ENCODE measurements around the gene DUSP16. TPM values are rescaled to one million over a fixed set of nuclear protein-coding genes. Genes with fewer than 3 reads are reported as not detected.
A peak's percentile ranks its signal among the peaks of the same experiment; 100 is the strongest.
"Not testable (repeated sequence)": the region's sequence is repeated elsewhere in the genome, so short reads cannot be mapped to it uniquely, and the experiment has no call there.

Gene DUSP16
- total RNA-seq, 2 experiments from 2014 or later, result 45.7 to 47.2 TPM

GRCh38 chr12:12482959-12483358 is 79.7 kb downstream of the DUSP16 start:
- DNase-seq, result no peak
- CTCF ChIA-PET, result interaction anchor here (0.6 to 1.9 kb wide), 3 partner anchors 21 to 425 kb away, joined by 3 to 5 read pairs (median 4); no protein-coding TSS in a partner anchor
- Mint-ChIP-seq H3K9me3 (no peaks in the 10 kb centered on the region), H3K27ac (peak overlapping the region; percentile 92), H3K27me3 (ENCODE audit: low read depth) (no peaks in the 10 kb centered on the region), H3K4me1 (ENCODE audit: low read depth) (peaks cover 65% of the 10 kb centered on the region), H3K36me3 (ENCODE audit: low read depth) (peaks cover 39% of the 10 kb centered on the region), H3K4me3 (peak overlapping the region; percentile 66)
- intact Hi-C loops (cut with micrococcal nuclease), result loop anchor here (1.0 to 5.0 kb wide), 6 partner anchors 20 to 234 kb away; partner anchors contain the start of gene CDKN1B

GRCh38 chr12:12482150-12482761 is 80.4 kb downstream of the DUSP16 start:
- no peaks in the 10 kb centered on the region for H3K27me3 Mint-ChIP-seq (ENCODE audit: low read depth)
- peaks cover 46% of the 10 kb centered on the region for H3K36me3 Mint-ChIP-seq (ENCODE audit: low read depth)
- peaks cover 62% of the 10 kb centered on the region for H3K4me1 Mint-ChIP-seq (ENCODE audit: low read depth)
- intact Hi-C loops (cut with micrococcal nuclease), result loop anchor here (1.0 to 5.0 kb wide), 6 partner anchors 21 to 235 kb away; partner anchors contain the start of gene CDKN1B
- DNase-seq, result peak; percentile 33
- CTCF ChIA-PET, result interaction anchor here (0.6 to 1.9 kb wide), 3 partner anchors 81 to 425 kb away, joined by 3 to 5 read pairs (median 4); partner anchors contain the start of gene DUSP16
- H3K9me3 Mint-ChIP-seq, result no peaks in the 10 kb centered on the region
- peak overlapping the region; percentile 66 for H3K4me3 Mint-ChIP-seq
- peak overlapping the region; percentile 92 for H3K27ac Mint-ChIP-seq

GRCh38 chr12:12481631-12482030 is 81.0 kb downstream of the DUSP16 start:
- CTCF ChIA-PET, result interaction anchor here (0.6 to 1.9 kb wide), 6 partner anchors 20 to 228 kb away, joined by 3 to 5 read pairs (median 4); partner anchors contain the start of gene DUSP16
- intact Hi-C loops (cut with micrococcal nuclease), result loop anchor here (1.0 to 5.0 kb wide), 7 partner anchors 20 to 236 kb away; partner anchors contain the start of gene CDKN1B
- DNase-seq, result peak; percentile 40

GRCh38 chr12:12480074-12480473 is 82.6 kb downstream of the DUSP16 start:
- Mint-ChIP-seq H3K4me3 (no peak overlapping the region), H3K36me3 (ENCODE audit: low read depth) (peaks cover 53% of the 10 kb centered on the region), H3K9me3 (no peaks in the 10 kb centered on the region), H3K27ac (peak overlapping the region; percentile 34), H3K4me1 (ENCODE audit: low read depth) (peaks cover 63% of the 10 kb centered on the region), H3K27me3 (ENCODE audit: low read depth) (no peaks in the 10 kb centered on the region)
- CTCF ChIA-PET, result interaction anchor here (1.4 to 1.5 kb wide), 2 partner anchors 38 to 103 kb away, joined by 3 to 4 read pairs; no protein-coding TSS in a partner anchor
- DNase-seq, result no peak
- intact Hi-C loops (cut with micrococcal nuclease), result loop anchor here (5.0 kb wide), 2 partner anchors 177 to 237 kb away; partner anchors contain the start of gene CDKN1B

More at GRCh38 chr12:12481631-12482030, 81.0 kb downstream of the DUSP16 start:
- Mint-ChIP-seq H3K27me3 (ENCODE audit: low read depth) (no peaks in the 10 kb centered on the region), H3K9me3 (no peaks in the 10 kb centered on the region), H3K4me3 (peak overlapping the region; percentile 15), H3K4me1 (ENCODE audit: low read depth) (peaks cover 59% of the 10 kb centered on the region), H3K27ac (peak overlapping the region; percentile 92), H3K36me3 (ENCODE audit: low read depth) (peaks cover 50% of the 10 kb centered on the region)

- no peak overlapping the region for H3K4me3 Mint-ChIP-seq
- H3K4me1 Mint-ChIP-seq (ENCODE audit: low read depth), result peaks cover 71% of the 10 kb centered on the region
- intact Hi-C loops (cut with micrococcal nuclease), result no loop called here
- no peaks in the 10 kb centered on the region for H3K9me3 Mint-ChIP-seq
- H3K27ac Mint-ChIP-seq, result peak overlapping the region; percentile 31
- no peak for DNase-seq
- H3K36me3 Mint-ChIP-seq (ENCODE audit: low read depth), result peaks cover 51% of the 10 kb centered on the region
- H3K27me3 Mint-ChIP-seq (ENCODE audit: low read depth), result no peaks in the 10 kb centered on the region
- CTCF ChIA-PET, result interaction anchor here (0.7 to 1.1 kb wide), 2 partner anchors 44 to 259 kb away, joined by 3 to 4 read pairs; no protein-coding TSS in a partner anchor
Measured at GRCh38 chr12:12477532-12477890, 85.2 kb downstream of the DUSP16 start.

- no peak for DNase-seq
- intact Hi-C loops (cut with micrococcal nuclease), result no loop called here
- Mint-ChIP-seq H3K4me1 (ENCODE audit: low read depth) (peaks cover 67% of the 10 kb centered on the region), H3K27me3 (ENCODE audit: low read depth) (no peaks in the 10 kb centered on the region), H3K36me3 (ENCODE audit: low read depth) (peaks cover 49% of the 10 kb centered on the region), H3K9me3 (no peaks in the 10 kb centered on the region), H3K4me3 (no peak overlapping the region), H3K27ac (peak overlapping the region; percentile 31)
- CTCF ChIA-PET, result interaction anchor here (0.7 to 1.6 kb wide), 5 partner anchors 15 to 260 kb away, joined by 3 to 4 read pairs (median 4); no protein-coding TSS in a partner anchor
Measured at GRCh38 chr12:12476857-12477531, 85.7 kb downstream of the DUSP16 start.

- peak overlapping the region; percentile 19 for H3K4me3 Mint-ChIP-seq
- peak overlapping the region; percentile 95 for H3K27ac Mint-ChIP-seq
- peaks cover 52% of the 10 kb centered on the region for H3K4me1 Mint-ChIP-seq (ENCODE audit: low read depth)
- DNase-seq, result peak; percentile 71
- H3K27me3 Mint-ChIP-seq (ENCODE audit: low read depth), result no peaks in the 10 kb centered on the region
- intact Hi-C loops (cut with micrococcal nuclease), result loop anchor here (1.0 to 2.0 kb wide), 7 partner anchors 9 to 98 kb away; partner anchors contain the start of gene DUSP16
- CTCF ChIA-PET, result interaction anchor here (0.5 to 1.6 kb wide), 6 partner anchors 13 to 325 kb away, joined by 3 to 4 read pairs (median 3); no protein-coding TSS in a partner anchor
- H3K36me3 Mint-ChIP-seq (ENCODE audit: low read depth), result peaks cover 57% of the 10 kb centered on the region
- H3K9me3 Mint-ChIP-seq, result no peaks in the 10 kb centered on the region
Measured at GRCh38 chr12:12474931-12475795, 87.5 kb downstream of the DUSP16 start.

GRCh38 chr12:12474471-12474928 is 88.2 kb downstream of the DUSP16 start:
- Mint-ChIP-seq H3K4me1 (ENCODE audit: low read depth) (peaks cover 46% of the 10 kb centered on the region), H3K9me3 (no peaks in the 10 kb centered on the region), H3K36me3 (ENCODE audit: low read depth) (peaks cover 56% of the 10 kb centered on the region), H3K27ac (peak overlapping the region; percentile 95), H3K27me3 (ENCODE audit: low read depth) (no peaks in the 10 kb centered on the region), H3K4me3 (no peak overlapping the region)
- CTCF ChIA-PET, result interaction anchor here (0.8 to 1.5 kb wide), 3 partner anchors 18 to 98 kb away, joined by 3 to 5 read pairs (median 3); no protein-coding TSS in a partner anchor
- intact Hi-C loops (cut with micrococcal nuclease), result loop anchor here (1.0 to 2.0 kb wide), 3 partner anchors 8 to 98 kb away; no protein-coding TSS in a partner anchor
- DNase-seq, result peak; percentile 31

- H3K27ac Mint-ChIP-seq, result peak overlapping the region; percentile 95
- intact Hi-C loops (cut with micrococcal nuclease), result no loop called here
- DNase-seq, result no peak
- H3K27me3 Mint-ChIP-seq (ENCODE audit: low read depth), result no peaks in the 10 kb centered on the region
- H3K4me1 Mint-ChIP-seq (ENCODE audit: low read depth), result peaks cover 38% of the 10 kb centered on the region
- no peak overlapping the region for H3K4me3 Mint-ChIP-seq
- H3K36me3 Mint-ChIP-seq (ENCODE audit: low read depth), result peaks cover 53% of the 10 kb centered on the region
- CTCF ChIA-PET, result interaction anchor here (0.6 to 1.5 kb wide), 5 partner anchors 11 to 96 kb away, joined by 3 to 5 read pairs (median 3); no protein-coding TSS in a partner anchor
- H3K9me3 Mint-ChIP-seq, result no peaks in the 10 kb centered on the region
Measured at GRCh38 chr12:12473223-12473622, 89.4 kb downstream of the DUSP16 start.

- H3K27ac Mint-ChIP-seq; intact Hi-C loops (cut with micrococcal nuclease); DNase-seq; H3K27me3 Mint-ChIP-seq (ENCODE audit: low read depth); H3K9me3 Mint-ChIP-seq; H3K4me3 Mint-ChIP-seq: not testable (repeated sequence)
- CTCF ChIA-PET, result interaction anchor here (1.3 kb wide), 1 partner anchor 11 kb away, joined by 3 read pairs; no protein-coding TSS in a partner anchor
- Mint-ChIP-seq H3K4me1 (ENCODE audit: low read depth) (peaks cover 46% of the 10 kb centered on the region), H3K36me3 (ENCODE audit: low read depth) (peaks cover 53% of the 10 kb centered on the region)
Measured at GRCh38 chr12:12471982-12472961, 90.4 kb downstream of the DUSP16 start.
